Nephron (organoid): ENCODE results near the gene PRKAR2A.
"Not testable (repeated sequence)": the region's sequence is repeated elsewhere in the genome, so short reads cannot be mapped to it uniquely, and the experiment has no call there.

ENCODE experiments used
- H3K27ac Mint-ChIP-seq, 3 experiments: 2 replicates each; pipeline ENCODE4 v1.8.0; 2020; ENCODE audit warnings: mixed read lengths in 3 of 3, mild to moderate bottlenecking in 2 of 3, moderate library complexity in 1 of 3
- H3K27me3 Mint-ChIP-seq: 2 replicates; pipeline ENCODE4 v1.8.0; 2021; ENCODE audit warnings: low read depth, mild to moderate bottlenecking, moderate library complexity, mixed read lengths
- H3K36me3 Mint-ChIP-seq: 2 replicates; pipeline ENCODE4 v1.8.0; 2020; ENCODE audit warnings: low read depth, mixed read lengths
- H3K4me1 Mint-ChIP-seq: 2 replicates; pipeline ENCODE4 v1.8.0; 2020; ENCODE audit warnings: mixed read lengths
- H3K4me3 Mint-ChIP-seq, 3 experiments: 2 replicates each; pipeline ENCODE4 v1.8.0; 2020; ENCODE audit warnings: mild to moderate bottlenecking in 3 of 3, mixed read lengths in 3 of 3, moderate library complexity in 2 of 3
- H3K9me3 Mint-ChIP-seq: 2 replicates; pipeline ENCODE4 v1.8.0; 2020; ENCODE audit warnings: mixed read lengths
- TF ChIP-seq, protein P1 (sequence below), 3 experiments: fragments of 200-600 bp; sonication (generic); IDR thresholded peaks; one replicate each; pipeline ENCODE4 v1.5.0; 2021; ENCODE audit warnings: antibody characterized with exemption in 3 of 3; ENCODE audit not compliant: unreplicated experiment in 3 of 3

The PRKAR2A gene

GRCh38 chr3:48782046-48782445 lies 65.6 kb downstream of the PRKAR2A start:
- Mint-ChIP-seq H3K4me3 (no peak overlapping the region), H3K27me3 (no peaks in the 10 kb centered on the region), H3K36me3 (peaks cover 28% of the 10 kb centered on the region)

GRCh38 chr3:48778565-48778964 lies 69.1 kb downstream of the PRKAR2A start:
- H3K9me3 Mint-ChIP-seq, H3K4me3 Mint-ChIP-seq, H3K27ac Mint-ChIP-seq, H3K4me1 Mint-ChIP-seq, H3K27me3 Mint-ChIP-seq: not testable (repeated sequence)
- H3K36me3 Mint-ChIP-seq, result peaks cover 22% of the 10 kb centered on the region

More at GRCh38 chr3:48782046-48782445, 65.6 kb downstream of the PRKAR2A start:
- Mint-ChIP-seq H3K9me3 (no peaks in the 10 kb centered on the region), H3K4me1 (peaks cover 7% of the 10 kb centered on the region), H3K27ac (no peak overlapping the region)
- TF ChIP-seq, protein P1, sequence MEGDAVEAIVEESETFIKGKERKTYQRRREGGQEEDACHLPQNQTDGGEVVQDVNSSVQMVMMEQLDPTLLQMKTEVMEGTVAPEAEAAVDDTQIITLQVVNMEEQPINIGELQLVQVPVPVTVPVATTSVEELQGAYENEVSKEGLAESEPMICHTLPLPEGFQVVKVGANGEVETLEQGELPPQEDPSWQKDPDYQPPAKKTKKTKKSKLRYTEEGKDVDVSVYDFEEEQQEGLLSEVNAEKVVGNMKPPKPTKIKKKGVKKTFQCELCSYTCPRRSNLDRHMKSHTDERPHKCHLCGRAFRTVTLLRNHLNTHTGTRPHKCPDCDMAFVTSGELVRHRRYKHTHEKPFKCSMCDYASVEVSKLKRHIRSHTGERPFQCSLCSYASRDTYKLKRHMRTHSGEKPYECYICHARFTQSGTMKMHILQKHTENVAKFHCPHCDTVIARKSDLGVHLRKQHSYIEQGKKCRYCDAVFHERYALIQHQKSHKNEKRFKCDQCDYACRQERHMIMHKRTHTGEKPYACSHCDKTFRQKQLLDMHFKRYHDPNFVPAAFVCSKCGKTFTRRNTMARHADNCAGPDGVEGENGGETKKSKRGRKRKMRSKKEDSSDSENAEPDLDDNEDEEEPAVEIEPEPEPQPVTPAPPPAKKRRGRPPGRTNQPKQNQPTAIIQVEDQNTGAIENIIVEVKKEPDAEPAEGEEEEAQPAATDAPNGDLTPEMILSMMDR (IDR thresholded peaks at IDR 0.05; ENCODE audit: unreplicated experiment in 3 of 3), result no peak

DNA sequence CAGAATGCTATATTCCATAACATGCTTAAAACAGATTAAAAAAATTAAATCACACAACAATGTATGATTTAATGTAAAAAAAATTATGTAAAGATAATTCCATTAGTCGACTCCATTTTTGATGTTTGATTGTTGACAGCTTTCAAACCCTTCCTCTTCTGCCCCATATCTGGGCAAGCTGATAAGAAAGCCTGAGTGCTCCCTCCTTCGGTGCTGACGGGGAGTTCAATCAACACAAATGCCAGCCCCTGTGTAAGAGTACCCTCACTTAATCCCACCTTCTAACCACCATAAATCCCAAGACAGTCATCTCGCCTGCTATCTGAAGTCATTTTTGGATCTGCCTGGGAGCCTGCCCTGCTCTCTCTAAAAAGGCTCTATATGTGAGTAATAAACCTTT lies 70.8 kb downstream of the PRKAR2A start:
- TF ChIP-seq, protein P1 (IDR thresholded peaks at IDR 0.05; ENCODE audit: unreplicated experiment in 3 of 3), result no peak
- H3K27ac Mint-ChIP-seq, result no peak overlapping the region
- peaks cover 27% of the 10 kb centered on the region for H3K36me3 Mint-ChIP-seq
- H3K4me3 Mint-ChIP-seq, result no peak overlapping the region
- H3K4me1 Mint-ChIP-seq, result no peaks in the 10 kb centered on the region
- no peaks in the 10 kb centered on the region for H3K27me3 Mint-ChIP-seq
- H3K9me3 Mint-ChIP-seq, result no peaks in the 10 kb centered on the region

DNA sequence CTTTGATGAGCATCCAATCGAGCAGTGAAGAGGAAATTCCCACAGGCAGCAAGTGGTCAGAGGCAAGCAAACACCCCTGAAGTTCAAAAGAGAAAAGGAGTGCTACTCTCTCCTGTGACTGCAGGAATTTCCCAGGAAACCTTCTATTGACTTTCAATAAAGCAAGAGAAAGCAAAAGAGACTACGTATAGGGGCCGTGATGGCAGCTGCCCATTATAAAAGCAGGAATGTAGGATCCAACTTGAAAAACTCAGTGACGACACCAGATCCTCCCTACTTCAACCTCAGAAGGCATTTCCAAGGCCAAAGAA lies 77.5 kb downstream of the PRKAR2A start:
- Mint-ChIP-seq H3K4me3 (no peak overlapping the region), H3K27ac (peak overlapping the region in 1 of 3 experiments; percentile 17), H3K36me3 (peaks cover 33% of the 10 kb centered on the region), H3K9me3 (no peaks in the 10 kb centered on the region), H3K27me3 (no peaks in the 10 kb centered on the region), H3K4me1 (no peaks in the 10 kb centered on the region)
- TF ChIP-seq, protein P1 (IDR thresholded peaks at IDR 0.05; ENCODE audit: unreplicated experiment in 3 of 3), result no peak

DNA sequence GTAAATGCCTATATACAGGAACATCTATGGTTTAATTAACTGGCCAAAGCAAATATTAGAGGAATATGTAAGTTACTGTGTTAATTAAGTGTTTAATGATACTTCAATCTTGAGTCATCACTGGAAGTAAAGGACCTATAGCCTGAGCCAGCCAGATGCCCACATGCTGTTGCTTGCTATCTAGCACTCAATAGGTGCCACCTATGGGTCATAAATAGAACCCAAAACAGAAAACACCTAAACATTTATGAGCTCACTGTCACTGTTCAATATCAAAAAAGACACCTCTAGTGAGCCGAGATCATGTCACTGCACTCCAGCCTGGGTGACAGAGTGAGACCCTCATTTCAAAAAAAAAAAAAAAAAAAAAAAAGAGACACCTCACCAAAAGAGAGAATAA lies 82.3 kb downstream of the PRKAR2A start:
- TF ChIP-seq, protein P1 (IDR thresholded peaks at IDR 0.05; ENCODE audit: unreplicated experiment in 3 of 3), result peak in 1 of 3 experiments; percentile 12
- no peaks in the 10 kb centered on the region for H3K4me1 Mint-ChIP-seq
- H3K27me3 Mint-ChIP-seq, result no peaks in the 10 kb centered on the region
- no peaks in the 10 kb centered on the region for H3K9me3 Mint-ChIP-seq
- peaks cover 28% of the 10 kb centered on the region for H3K36me3 Mint-ChIP-seq
- H3K4me3 Mint-ChIP-seq, result no peak overlapping the region
- no peak overlapping the region for H3K27ac Mint-ChIP-seq

DNA sequence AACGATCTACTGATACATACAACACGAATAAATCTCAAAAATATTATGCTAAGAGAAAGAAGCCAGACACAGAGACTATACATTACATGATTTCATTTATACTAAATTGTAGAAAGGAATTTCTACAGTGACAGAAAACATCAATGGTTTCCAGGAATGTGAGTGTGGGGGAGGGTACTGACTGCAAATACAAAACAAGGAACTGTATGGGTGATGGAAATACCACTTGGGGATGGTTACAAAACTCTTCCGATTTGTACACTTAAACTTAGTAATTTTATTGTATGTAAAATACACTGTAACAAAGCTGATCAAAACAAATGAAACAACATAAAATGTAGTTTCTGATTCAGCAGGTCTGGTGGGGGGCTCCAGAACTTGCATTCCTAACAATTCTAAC lies 84.9 kb downstream of the PRKAR2A start:
- H3K27me3 Mint-ChIP-seq, result no peaks in the 10 kb centered on the region
- TF ChIP-seq, protein P1 (IDR thresholded peaks at IDR 0.05; ENCODE audit: unreplicated experiment in 3 of 3), result no peak
- no peaks in the 10 kb centered on the region for H3K4me1 Mint-ChIP-seq
- H3K36me3 Mint-ChIP-seq, result peaks cover 28% of the 10 kb centered on the region
- no peaks in the 10 kb centered on the region for H3K9me3 Mint-ChIP-seq
- no peak overlapping the region for H3K4me3 Mint-ChIP-seq
- no peak overlapping the region for H3K27ac Mint-ChIP-seq

GRCh38 chr3:48759991-48760540 lies 87.6 kb downstream of the PRKAR2A start:
- H3K4me3 Mint-ChIP-seq, H3K9me3 Mint-ChIP-seq, H3K27me3 Mint-ChIP-seq, H3K27ac Mint-ChIP-seq, H3K4me1 Mint-ChIP-seq: not testable (repeated sequence)
- peaks cover 42% of the 10 kb centered on the region for H3K36me3 Mint-ChIP-seq

DNA sequence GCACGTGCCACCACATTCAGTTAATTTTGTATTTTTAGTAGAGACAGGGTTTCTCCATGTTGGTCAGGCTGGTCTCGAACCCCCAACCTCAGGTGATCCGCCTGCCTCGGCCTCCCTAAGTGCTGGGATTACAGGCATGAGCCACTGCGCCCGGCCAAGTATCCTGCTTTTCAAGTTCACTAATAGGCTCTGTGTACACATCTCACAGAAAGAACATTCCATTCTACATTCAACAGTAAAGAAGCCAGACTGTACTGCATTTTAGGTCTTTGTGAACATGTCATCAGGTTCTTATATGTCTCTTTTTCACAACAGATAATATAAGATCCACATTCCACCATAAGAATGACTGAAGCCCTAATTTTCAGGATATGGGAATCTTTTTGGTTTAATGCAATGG lies 88.1 kb downstream of the PRKAR2A start:
- not testable (repeated sequence) for H3K27ac Mint-ChIP-seq, H3K9me3 Mint-ChIP-seq, H3K4me1 Mint-ChIP-seq, H3K4me3 Mint-ChIP-seq, H3K27me3 Mint-ChIP-seq
- peaks cover 38% of the 10 kb centered on the region for H3K36me3 Mint-ChIP-seq
